K562 (cell line): ENCODE measurements around the gene ZNF692. TPM values are rescaled to one million over a fixed set of nuclear protein-coding genes. Genes with fewer than 3 reads are reported as not detected.

Experiments used
- BRD4 ChIP-seq: fragments of 200-600 bp; sonication (generic); IDR thresholded peaks from 2 replicates; pipeline ENCODE4 v1.6.1; 2017; ENCODE audit warnings: inconsistent platforms
- CBFA2T3 ChIP-seq: fragments of 450-650 bp; IDR thresholded peaks from 2 replicates; pipeline ENCODE4 v1.6.1; 2017
- CXXC5 ChIP-seq: fragments of 250-450 bp; sonication (Bioruptor Pico); IDR thresholded peaks from 2 replicates; pipeline ENCODE4 v1.8.0; 2022; ENCODE audit warnings: inconsistent platforms, mild to moderate bottlenecking, moderate library complexity
- GTF2B ChIP-seq: IDR thresholded peaks from 2 replicates; pipeline ENCODE4 v1.6.1; 2011; ENCODE audit not compliant: insufficient read length; ENCODE audit errors: extremely low read depth
- HNRNPLL ChIP-seq: fragments of 200-400 bp; formaldehyde crosslinking; IDR thresholded peaks from 2 replicates; pipeline ENCODE4 v1.6.1; 2017; ENCODE audit warnings: low read length, low read depth, mild to moderate bottlenecking; ENCODE audit not compliant: poor library complexity, severe bottlenecking
- L3MBTL2 ChIP-seq: fragments of 450-650 bp; IDR thresholded peaks from 2 replicates; pipeline ENCODE4 v1.6.1; 2016; ENCODE audit warnings: mild to moderate bottlenecking, moderate library complexity
- LEF1 ChIP-seq: fragments of 450-650 bp; IDR thresholded peaks from 2 replicates; pipeline ENCODE4 v1.6.1; 2016; ENCODE audit warnings: mild to moderate bottlenecking
- NCOA1 ChIP-seq: fragments of 450-650 bp; IDR thresholded peaks from 2 replicates; pipeline ENCODE4 v1.6.1; 2016; ENCODE audit warnings: low read depth
- NUFIP1 ChIP-seq: fragments of 450-650 bp; IDR thresholded peaks from 2 replicates; pipeline ENCODE4 v1.6.1; 2018; ENCODE audit not compliant: partially characterized antibody
- POLR2AphosphoS2 ChIP-seq: IDR thresholded peaks from 2 replicates; pipeline ENCODE4 v1.6.1; 2012; ENCODE audit warnings: low read length, improper control_type of control experiment
- PTTG1 ChIP-seq: fragments of 450-650 bp; IDR thresholded peaks from 2 replicates; pipeline ENCODE4 v1.6.1; 2016; ENCODE audit warnings: low read depth, mild to moderate bottlenecking, missing genetic modification characterization, missing compliant biosample characterization
- PYGO2 ChIP-seq: fragments of 450-650 bp; IDR thresholded peaks from 2 replicates; pipeline ENCODE4 v1.6.1; 2016; ENCODE audit warnings: mild to moderate bottlenecking, missing genetic modification characterization, moderate library complexity, missing compliant biosample characterization
- SMAD2 ChIP-seq: fragments of 150-350 bp; IDR thresholded peaks from 2 replicates; pipeline ENCODE4 v1.6.1; 2014; ENCODE audit warnings: low read depth, mild to moderate bottlenecking, low read length
- SMAD4 ChIP-seq: fragments of 250-450 bp; sonication (Bioruptor Pico); conservative IDR thresholded peaks from 2 replicates; pipeline ENCODE4 v1.8.0; 2021; ENCODE audit warnings: inconsistent platforms, mild to moderate bottlenecking, moderate library complexity
- SMARCA5 ChIP-seq: fragments of 450-650 bp; IDR thresholded peaks from 2 replicates; pipeline ENCODE4 v1.6.1; 2016
- THAP12 ChIP-seq: fragments of 250-450 bp; sonication (Bioruptor Pico); IDR thresholded peaks from 2 replicates; pipeline ENCODE4 v1.9.0; 2021; ENCODE audit warnings: mild to moderate bottlenecking, inconsistent platforms
- U2AF1 ChIP-seq: fragments of 200-400 bp; formaldehyde crosslinking; optimal IDR thresholded peaks from 2 replicates; pipeline ENCODE3; 2017; ENCODE audit warnings: mild to moderate bottlenecking, low read depth, low read length, moderate library complexity
- ZMIZ1 ChIP-seq, 2 experiments: fragments of 150-350 bp in 1 of 2; IDR thresholded peaks; 2 replicates each; pipeline ENCODE4 v1.6.1; 2012 to 2016; ENCODE audit warnings: low read depth in 2 of 2, low read length in 2 of 2, mild to moderate bottlenecking in 1 of 2, moderate library complexity in 1 of 2
- ZNF280A ChIP-seq: fragments of 450-650 bp; IDR thresholded peaks from 2 replicates; pipeline ENCODE4 v1.6.1; 2018; ENCODE audit warnings: mild to moderate bottlenecking, low read depth; ENCODE audit not compliant: partially characterized antibody
- ZNF431 ChIP-seq: sonication (generic); formaldehyde crosslinking; IDR thresholded peaks from 2 replicates; pipeline ENCODE4 v1.8.0; 2022; ENCODE audit warnings: mild to moderate bottlenecking, missing genetic modification reagents
- ZNF583 ChIP-seq: fragments of 250-450 bp; sonication (Bioruptor Pico); IDR thresholded peaks from 2 replicates; pipeline ENCODE4 v1.4.0; 2020
- polyA plus RNA-seq, 8 experiments: library from polyadenylated mRNA; depleted of rRNA in 4 of 8; stranded (reverse) in 5 of 8; unstranded in 3 of 8; fragments of >200 nt; fragmentation: Nextera tagmentation in 2 of 8; fragmentation: Illumina TruSeq in 1 of 8; extraction: Ambion mirVana in 2 of 8; extraction: Trizol in 1 of 8; gene quantifications; 2 replicates each; pipeline versions ENCODE4 v1.2.1 to v1.2.3, GENCODE V29; 2011 to 2014; ENCODE audit warnings: inconsistent platforms in 1 of 8, missing spikeins in 1 of 8
- total RNA-seq, 7 experiments: library from RNA; depleted of rRNA in 6 of 7; stranded (reverse); fragments of >200 nt in 6 of 7; fragmentation: Illumina TruSeq in 2 of 7; extraction: Trizol in 2 of 7; gene quantifications; 2 replicates each; pipeline versions ENCODE4 v1.2.1 to v1.2.3, GENCODE V29; 2011 to 2021; ENCODE audit warnings: low replicate concordance in 1 of 7

The ZNF692 gene
- total and polyA plus RNA-seq, 9 of the 15 experiments (the other 6 are each of a cell fraction or from before 2014, with no cell fraction given): 8.4 to 143 (median 55.9) TPM

GRCh38 chr1:248858891-248859889 is at the start of gene ZNF692 (continued):
- TF ChIP-seq ZNF280A (no peak), BRD4 (peak; percentile 49; the same call in 1 of the 2 replicates), U2AF1 (peak; percentile 44), PTTG1 (tag) (no peak), NUFIP1 (no peak), LEF1 (no peak), NCOA1 (no peak), THAP12 (peak; percentile 96), L3MBTL2 (peak; percentile 93), GTF2B (no peak), SMARCA5 (no peak), CXXC5 (peak; percentile 93), POLR2AphosphoS2 (peak; percentile 77; the same call in 1 of the 2 replicates), ZNF431 (CRISPR knock-in tag) (peak; percentile 71; the same call in 1 of the 2 replicates), ZNF583 (no peak; the same call in 1 of the 2 replicates), HNRNPLL (peak; percentile 64), CBFA2T3 (no peak), SMAD4 (CRISPR knock-in tag) (peak; percentile 64), ZMIZ1 (IDR thresholded peaks at IDR 0.05; ENCODE audit: low read depth in 2 of 2, low read length in 2 of 2) (no peak), SMAD2 (no peak), PYGO2 (no peak)
